Natural killer cell treated with Interleukin-12 subunit alpha and Interleukin-12 subunit beta and Interleukin-15 and Interleukin-18, amount 100 ng/mL, for 72 hours (primary cell): ENCODE results near the gene LRP1B. TPM values are rescaled to one million over a fixed set of nuclear protein-coding genes. Genes with fewer than 3 reads are reported as not detected.

Experiments
- ATAC-seq, 2 donors: fragments of 150-1000 bp; cut with Tn5 transposase in 1 of 2; sonication (Bioruptor Pico), chemical (Tn5 transposase) in 1 of 2; 2 replicates each; pipeline ENCODE4 v1.10.0; 2021
- DNase-seq: peaks from one replicate; pipeline ENCODE4 v3.0.0; 2022; ENCODE audit warnings: low spot score
- H3K27ac Mint-ChIP-seq, 2 donors: 1 replicate in 1 of 2; 2 replicates in 1 of 2; pipeline ENCODE4 v1.8.0; 2022; ENCODE audit warnings: mixed read lengths in 2 of 2, mild to moderate bottlenecking in 1 of 2, moderate library complexity in 1 of 2
- H3K27me3 Mint-ChIP-seq, 2 donors: 1 replicate in 1 of 2; 2 replicates in 1 of 2; pipeline ENCODE4 v1.8.0; 2022; ENCODE audit warnings: mixed read lengths in 2 of 2
- H3K36me3 Mint-ChIP-seq: one replicate; pipeline ENCODE4 v1.8.0; 2022; ENCODE audit warnings: mixed read lengths
- H3K4me1 Mint-ChIP-seq, 2 donors: 1 replicate in 1 of 2; 2 replicates in 1 of 2; pipeline ENCODE4 v1.8.0; 2022; ENCODE audit warnings: low read depth in 2 of 2, mixed read lengths in 2 of 2, mild to moderate bottlenecking in 1 of 2
- H3K4me3 Mint-ChIP-seq: one replicate; pipeline ENCODE4 v1.8.0; 2022; ENCODE audit warnings: mixed read lengths
- H3K9me3 Mint-ChIP-seq: 2 replicates; pipeline ENCODE4 v1.8.0; 2022; ENCODE audit warnings: mixed read lengths
- total RNA-seq, 2 donors: library from RNA; stranded (reverse); gene quantifications; one replicate each; pipeline ENCODE4 v1.2.3, GENCODE V29; 2022

LRP1B gene
- total RNA-seq, 2 donors from 2014 or later: not detected

GRCh38 chr2:141068053-141068682 is 1062.6 kb downstream of the LRP1B start:
- ATAC-seq: no peak
- Mint-ChIP-seq H3K27ac (no peak overlapping the region), H3K4me3 (no peak overlapping the region), H3K27me3 (no peaks in the 10 kb centered on the region), H3K4me1 (no peaks in the 10 kb centered on the region), H3K9me3 (peaks cover 13% of the 10 kb centered on the region), H3K36me3 (no peaks in the 10 kb centered on the region)
- DNase-seq: no peak

GRCh38 chr2:141065042-141065441 is 1065.8 kb downstream of the LRP1B start:
- Mint-ChIP-seq H3K36me3 (no peaks in the 10 kb centered on the region), H3K27me3 (no peaks in the 10 kb centered on the region), H3K4me1 (no peaks in the 10 kb centered on the region), H3K9me3 (peaks cover 13% of the 10 kb centered on the region), H3K4me3 (no peak overlapping the region), H3K27ac (no peak overlapping the region)
- ATAC-seq (no peak), DNase-seq (no peak)

- Mint-ChIP-seq H3K27me3 (no peaks in the 10 kb centered on the region), H3K9me3 (peaks cover 13% of the 10 kb centered on the region), H3K27ac (no peak overlapping the region), H3K36me3 (no peaks in the 10 kb centered on the region), H3K4me1 (no peaks in the 10 kb centered on the region), H3K4me3 (no peak overlapping the region)
- ATAC-seq (no peak), DNase-seq (no peak)
Measured at GRCh38 chr2:141063406-141063805, 1067.4 kb downstream of the LRP1B start.

- no peak overlapping the region for H3K27ac Mint-ChIP-seq
Measured at GRCh38 chr2:141062443-141062842, 1068.4 kb downstream of the LRP1B start.

GRCh38 chr2:141062031-141062430 is 1068.8 kb downstream of the LRP1B start:
- no peak overlapping the region for H3K4me3 Mint-ChIP-seq
- ATAC-seq (no peak), DNase-seq (no peak)
- H3K4me1 Mint-ChIP-seq: no peaks in the 10 kb centered on the region
- no peak overlapping the region for H3K27ac Mint-ChIP-seq
- no peaks in the 10 kb centered on the region for H3K27me3 Mint-ChIP-seq
- H3K9me3 Mint-ChIP-seq: peaks cover 6% of the 10 kb centered on the region
- no peaks in the 10 kb centered on the region for H3K36me3 Mint-ChIP-seq

More at GRCh38 chr2:141062443-141062842, 1068.4 kb downstream of the LRP1B start:
- peaks cover 7% of the 10 kb centered on the region for H3K9me3 Mint-ChIP-seq
- no peak for DNase-seq
- no peaks in the 10 kb centered on the region for H3K4me1 Mint-ChIP-seq
- H3K27me3 Mint-ChIP-seq: no peaks in the 10 kb centered on the region
- no peak for ATAC-seq
- no peak overlapping the region for H3K4me3 Mint-ChIP-seq
- no peaks in the 10 kb centered on the region for H3K36me3 Mint-ChIP-seq

GRCh38 chr2:141058556-141058955 is 1072.3 kb downstream of the LRP1B start:
- no peaks in the 10 kb centered on the region for H3K27me3 Mint-ChIP-seq
- ATAC-seq: no peak
- no peak overlapping the region for H3K27ac Mint-ChIP-seq
- H3K36me3 Mint-ChIP-seq: no peaks in the 10 kb centered on the region
- no peak for DNase-seq
- H3K9me3 Mint-ChIP-seq: peaks cover 5% of the 10 kb centered on the region
- H3K4me3 Mint-ChIP-seq: no peak overlapping the region
- H3K4me1 Mint-ChIP-seq: no peaks in the 10 kb centered on the region

- H3K9me3 Mint-ChIP-seq: peaks cover 10% of the 10 kb centered on the region
- H3K36me3 Mint-ChIP-seq: no peaks in the 10 kb centered on the region
- H3K27ac Mint-ChIP-seq: no peak overlapping the region
- H3K4me3 Mint-ChIP-seq: no peak overlapping the region
- DNase-seq: no peak
- ATAC-seq: no peak
- H3K4me1 Mint-ChIP-seq: no peaks in the 10 kb centered on the region
- no peaks in the 10 kb centered on the region for H3K27me3 Mint-ChIP-seq
Measured at GRCh38 chr2:141055531-141055930, 1075.3 kb downstream of the LRP1B start.

GRCh38 chr2:141048951-141049350 is 1081.9 kb downstream of the LRP1B start:
- no peaks in the 10 kb centered on the region for H3K4me1 Mint-ChIP-seq
- no peak for DNase-seq
- H3K9me3 Mint-ChIP-seq: peaks cover 18% of the 10 kb centered on the region
- no peaks in the 10 kb centered on the region for H3K36me3 Mint-ChIP-seq
- no peak overlapping the region for H3K27ac Mint-ChIP-seq
- H3K4me3 Mint-ChIP-seq: no peak overlapping the region
- H3K27me3 Mint-ChIP-seq: no peaks in the 10 kb centered on the region
- ATAC-seq: no peak

GRCh38 chr2:141041281-141041680 is 1089.5 kb downstream of the LRP1B start:
- Mint-ChIP-seq H3K27me3 (no peaks in the 10 kb centered on the region), H3K36me3 (no peaks in the 10 kb centered on the region), H3K9me3 (peaks cover 4% of the 10 kb centered on the region), H3K4me3 (no peak overlapping the region), H3K27ac (no peak overlapping the region), H3K4me1 (no peaks in the 10 kb centered on the region)
- ATAC-seq (no peak), DNase-seq (no peak)

- DNase-seq (no peak), ATAC-seq (no peak)
- Mint-ChIP-seq H3K4me1 (no peaks in the 10 kb centered on the region), H3K9me3 (peaks cover 7% of the 10 kb centered on the region), H3K27me3 (no peaks in the 10 kb centered on the region), H3K27ac (no peak overlapping the region), H3K36me3 (no peaks in the 10 kb centered on the region), H3K4me3 (no peak overlapping the region)
Measured at GRCh38 chr2:141038341-141038740, 1092.5 kb downstream of the LRP1B start.

- ATAC-seq: no peak
- DNase-seq: no peak
- H3K4me3 Mint-ChIP-seq: no peak overlapping the region
- H3K27ac Mint-ChIP-seq: no peak overlapping the region
- no peaks in the 10 kb centered on the region for H3K36me3 Mint-ChIP-seq
- no peaks in the 10 kb centered on the region for H3K4me1 Mint-ChIP-seq
- no peaks in the 10 kb centered on the region for H3K27me3 Mint-ChIP-seq
- H3K9me3 Mint-ChIP-seq: peaks cover 10% of the 10 kb centered on the region
Measured at GRCh38 chr2:141037361-141037760, 1093.5 kb downstream of the LRP1B start.

GRCh38 chr2:141035846-141036420 is 1094.9 kb downstream of the LRP1B start:
- no peaks in the 10 kb centered on the region for H3K36me3 Mint-ChIP-seq
- ATAC-seq: no peak
- no peak for DNase-seq

GRCh38 chr2:141029428-141030078 is 1101.3 kb downstream of the LRP1B start:
- no peak for ATAC-seq
- H3K27me3 Mint-ChIP-seq: no peaks in the 10 kb centered on the region
- no peaks in the 10 kb centered on the region for H3K4me1 Mint-ChIP-seq
- peaks cover 5% of the 10 kb centered on the region for H3K9me3 Mint-ChIP-seq
- DNase-seq: no peak
- H3K4me3 Mint-ChIP-seq: no peak overlapping the region
- H3K36me3 Mint-ChIP-seq: no peaks in the 10 kb centered on the region
- no peak overlapping the region for H3K27ac Mint-ChIP-seq

More at GRCh38 chr2:141035846-141036420, 1094.9 kb downstream of the LRP1B start:
- no peaks in the 10 kb centered on the region for H3K27me3 Mint-ChIP-seq
- peaks cover 10% of the 10 kb centered on the region for H3K9me3 Mint-ChIP-seq
- H3K27ac Mint-ChIP-seq: no peak overlapping the region
- H3K4me1 Mint-ChIP-seq: no peaks in the 10 kb centered on the region
- H3K4me3 Mint-ChIP-seq: no peak overlapping the region

- Mint-ChIP-seq H3K27ac (no peak overlapping the region), H3K36me3 (no peaks in the 10 kb centered on the region), H3K27me3 (no peaks in the 10 kb centered on the region), H3K4me1 (no peaks in the 10 kb centered on the region), H3K9me3 (peaks cover 5% of the 10 kb centered on the region), H3K4me3 (no peak overlapping the region)
- DNase-seq: no peak
- no peak for ATAC-seq
Measured at GRCh38 chr2:141027221-141027620, 1103.6 kb downstream of the LRP1B start.
